Measurements from ENCODE around the gene L3MBTL4. TPM values are rescaled to one million over a fixed set of nuclear protein-coding genes. Genes with fewer than 3 reads are reported as not detected.

Gene L3MBTL4
- total RNA-seq, 4 donors from 2014 or later, result 0.40 to 3.8 (median 0.76) TPM

DNA sequence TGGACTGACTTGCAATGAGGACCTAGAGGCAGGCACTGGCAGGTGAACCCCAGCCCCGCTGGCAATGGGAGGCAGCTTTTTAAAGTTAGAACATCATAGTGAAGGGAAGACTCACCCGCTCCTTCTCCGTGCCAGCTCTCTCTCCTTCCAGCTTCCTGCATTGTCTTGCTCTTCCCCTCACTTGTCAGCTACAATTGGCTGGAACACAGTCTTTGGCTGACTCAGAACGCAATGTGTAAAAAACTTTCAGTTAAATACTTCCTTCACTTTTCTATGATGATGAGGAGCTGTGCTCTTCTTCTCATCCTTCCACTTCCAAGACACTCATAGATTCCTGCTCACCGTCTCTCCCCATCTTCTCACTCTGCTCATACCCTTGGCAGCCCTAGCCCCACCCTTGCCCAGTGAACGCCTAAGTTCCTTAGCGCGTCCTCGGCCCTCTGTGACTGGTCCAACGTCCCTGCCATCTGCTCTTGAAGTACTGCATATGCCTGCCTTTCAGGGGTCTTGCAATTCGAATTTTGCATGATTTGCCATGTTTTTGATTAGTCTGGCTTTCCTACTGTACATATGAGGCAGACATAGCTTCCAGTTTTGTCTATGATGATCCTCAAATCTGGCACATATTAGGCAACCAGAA is 401.4 kb downstream of the L3MBTL4 start:
- Histone ChIP-seq H3K36me3 (no peaks in the 10 kb centered on the region), H3K4me3 (no peak overlapping the region), H3K9me3 (no peaks in the 10 kb centered on the region), H3K27ac (no peak overlapping the region), H3K27me3 (no peaks in the 10 kb centered on the region), H3K4me1 (no peaks in the 10 kb centered on the region)
- DNase-seq (no peak), ATAC-seq (no peak)
- in situ Hi-C loops (cut with MboI; ENCODE audit: low sequenced_read_pairs in 4 of 4), result no loop called here
- intact Hi-C loops (cut with DNase I; ENCODE audit: low total_unique reads), result no loop called here
- TF ChIP-seq POLR2A (IDR thresholded peaks at IDR 0.05), result no peak
- TF ChIP-seq, protein P1, sequence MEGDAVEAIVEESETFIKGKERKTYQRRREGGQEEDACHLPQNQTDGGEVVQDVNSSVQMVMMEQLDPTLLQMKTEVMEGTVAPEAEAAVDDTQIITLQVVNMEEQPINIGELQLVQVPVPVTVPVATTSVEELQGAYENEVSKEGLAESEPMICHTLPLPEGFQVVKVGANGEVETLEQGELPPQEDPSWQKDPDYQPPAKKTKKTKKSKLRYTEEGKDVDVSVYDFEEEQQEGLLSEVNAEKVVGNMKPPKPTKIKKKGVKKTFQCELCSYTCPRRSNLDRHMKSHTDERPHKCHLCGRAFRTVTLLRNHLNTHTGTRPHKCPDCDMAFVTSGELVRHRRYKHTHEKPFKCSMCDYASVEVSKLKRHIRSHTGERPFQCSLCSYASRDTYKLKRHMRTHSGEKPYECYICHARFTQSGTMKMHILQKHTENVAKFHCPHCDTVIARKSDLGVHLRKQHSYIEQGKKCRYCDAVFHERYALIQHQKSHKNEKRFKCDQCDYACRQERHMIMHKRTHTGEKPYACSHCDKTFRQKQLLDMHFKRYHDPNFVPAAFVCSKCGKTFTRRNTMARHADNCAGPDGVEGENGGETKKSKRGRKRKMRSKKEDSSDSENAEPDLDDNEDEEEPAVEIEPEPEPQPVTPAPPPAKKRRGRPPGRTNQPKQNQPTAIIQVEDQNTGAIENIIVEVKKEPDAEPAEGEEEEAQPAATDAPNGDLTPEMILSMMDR (IDR thresholded peaks at IDR 0.05 in 4 of 5, conservative IDR thresholded peaks at IDR 0.05 in 1 of 5), result no peak

DNA sequence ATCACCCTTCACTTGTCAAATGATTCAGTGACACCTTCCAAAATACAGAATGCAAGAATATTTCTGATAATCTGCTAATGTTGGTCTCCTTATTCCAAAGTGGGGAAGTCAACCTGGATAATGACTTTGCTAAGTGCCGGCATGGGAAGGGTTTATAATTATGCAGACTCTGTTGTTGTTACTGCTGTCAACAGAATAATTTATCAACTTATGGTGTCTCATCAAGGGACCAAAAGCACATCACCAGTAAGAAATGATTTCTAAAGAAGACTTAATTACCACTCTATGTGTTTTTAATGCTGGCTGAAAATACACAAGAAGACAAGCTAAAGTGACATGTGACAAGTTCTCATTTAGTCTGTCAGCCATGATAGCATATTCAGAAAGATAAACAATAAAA is 403.8 kb downstream of the L3MBTL4 start:
- no peaks in the 10 kb centered on the region for H3K9me3 ChIP-seq
- no peak overlapping the region for H3K27ac ChIP-seq
- no peaks in the 10 kb centered on the region for H3K4me1 ChIP-seq
- no peaks in the 10 kb centered on the region for H3K36me3 ChIP-seq
- intact Hi-C loops (cut with DNase I; ENCODE audit: low total_unique reads), result no loop called here
- ATAC-seq (no peak), DNase-seq (no peak)
- TF ChIP-seq POLR2A (IDR thresholded peaks at IDR 0.05), result no peak
- TF ChIP-seq, protein P1 (IDR thresholded peaks at IDR 0.05 in 4 of 5, conservative IDR thresholded peaks at IDR 0.05 in 1 of 5), result no peak
- H3K27me3 ChIP-seq, result no peaks in the 10 kb centered on the region
- H3K4me3 ChIP-seq, result no peak overlapping the region
- in situ Hi-C loops (cut with MboI; ENCODE audit: low sequenced_read_pairs in 4 of 4), result no loop called here

DNA sequence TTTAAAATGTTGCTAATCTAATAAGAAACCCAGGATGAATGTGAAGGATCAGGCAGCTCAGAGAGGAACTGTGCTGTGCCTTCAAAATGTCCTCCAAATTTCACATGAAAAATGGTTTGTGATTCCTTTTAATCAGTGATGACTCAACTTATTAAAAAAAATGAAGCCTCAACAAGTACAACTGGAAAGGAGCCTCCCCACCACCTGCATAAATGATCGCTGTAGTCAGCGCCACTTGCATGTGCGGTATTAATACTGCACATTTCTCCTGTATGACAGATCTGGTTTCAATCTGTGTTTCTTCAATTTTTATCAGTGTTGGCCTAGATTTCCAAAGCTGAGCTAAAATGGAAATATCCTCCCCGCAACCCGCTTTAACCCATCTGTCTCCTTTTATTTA is 404.4 kb downstream of the L3MBTL4 start:
- no peak overlapping the region for H3K27ac ChIP-seq
- H3K27me3 ChIP-seq, result no peaks in the 10 kb centered on the region
- in situ Hi-C loops (cut with MboI; ENCODE audit: low sequenced_read_pairs in 4 of 4) (no loop called here), intact Hi-C loops (cut with DNase I; ENCODE audit: low total_unique reads) (no loop called here)
- no peaks in the 10 kb centered on the region for H3K36me3 ChIP-seq
- no peaks in the 10 kb centered on the region for H3K9me3 ChIP-seq
- no peak for ATAC-seq
- no peak for TF ChIP-seq POLR2A (IDR thresholded peaks at IDR 0.05)
- TF ChIP-seq, protein P1 (IDR thresholded peaks at IDR 0.05 in 4 of 5, conservative IDR thresholded peaks at IDR 0.05 in 1 of 5), result no peak
- no peak for DNase-seq
- H3K4me1 ChIP-seq, result no peaks in the 10 kb centered on the region
- no peak overlapping the region for H3K4me3 ChIP-seq

DNA sequence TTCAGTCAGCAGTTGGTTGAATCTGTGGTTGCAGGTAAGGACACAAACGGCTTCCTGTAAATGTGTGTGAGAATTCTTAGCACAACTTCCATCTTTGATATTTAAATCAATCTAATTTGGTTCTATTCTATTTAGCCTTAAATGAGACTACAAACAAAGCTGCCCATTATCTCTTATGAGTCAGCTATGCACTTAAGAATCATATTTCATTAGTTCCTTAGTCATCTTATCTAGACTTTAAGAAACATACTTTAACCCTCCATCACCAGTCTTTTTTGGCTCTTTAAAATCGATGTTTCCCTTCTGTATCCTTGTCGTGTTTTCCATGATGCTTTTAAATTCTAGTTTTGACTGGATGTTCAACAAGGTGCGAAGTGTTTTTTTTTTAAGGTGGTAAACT is 405.0 kb downstream of the L3MBTL4 start:
- no peak overlapping the region for H3K27ac ChIP-seq
- in situ Hi-C loops (cut with MboI; ENCODE audit: low sequenced_read_pairs in 4 of 4) (no loop called here), intact Hi-C loops (cut with DNase I; ENCODE audit: low total_unique reads) (no loop called here)
- H3K4me3 ChIP-seq, result no peak overlapping the region
- TF ChIP-seq POLR2A (IDR thresholded peaks at IDR 0.05), result no peak
- TF ChIP-seq, protein P1 (IDR thresholded peaks at IDR 0.05 in 4 of 5, conservative IDR thresholded peaks at IDR 0.05 in 1 of 5), result no peak
- H3K4me1 ChIP-seq, result no peaks in the 10 kb centered on the region
- H3K27me3 ChIP-seq, result no peaks in the 10 kb centered on the region
- DNase-seq, result no peak
- no peaks in the 10 kb centered on the region for H3K36me3 ChIP-seq
- no peaks in the 10 kb centered on the region for H3K9me3 ChIP-seq
- no peak for ATAC-seq

DNA sequence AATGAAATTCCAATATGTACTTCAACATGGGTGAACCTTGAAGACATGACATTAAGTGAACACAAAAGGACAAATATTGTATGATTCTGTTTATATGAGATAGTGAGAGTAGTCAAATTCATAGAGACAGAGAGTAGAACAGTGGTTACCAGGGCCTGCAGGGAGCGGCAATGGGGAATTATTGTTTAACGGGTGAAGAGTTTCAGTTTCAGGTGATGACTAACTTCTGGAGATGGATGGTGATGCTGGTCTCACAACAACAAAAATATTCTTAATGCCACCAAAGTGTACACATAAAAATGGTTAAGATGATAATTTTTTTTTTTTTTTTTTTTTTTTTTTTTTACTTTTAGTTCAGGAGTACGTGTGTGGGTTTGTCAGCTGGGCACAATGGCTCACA is 410.0 kb downstream of the L3MBTL4 start:
- no peak for ATAC-seq
- H3K9me3 ChIP-seq, result no peaks in the 10 kb centered on the region
- no peak overlapping the region for H3K27ac ChIP-seq
- no peak for TF ChIP-seq POLR2A (IDR thresholded peaks at IDR 0.05)
- TF ChIP-seq, protein P1 (IDR thresholded peaks at IDR 0.05 in 4 of 5, conservative IDR thresholded peaks at IDR 0.05 in 1 of 5), result no peak
- no peak for DNase-seq
- intact Hi-C loops (cut with DNase I; ENCODE audit: low total_unique reads) (no loop called here), in situ Hi-C loops (cut with MboI; ENCODE audit: low sequenced_read_pairs in 4 of 4) (no loop called here)
- H3K36me3 ChIP-seq, result no peaks in the 10 kb centered on the region
- H3K27me3 ChIP-seq, result no peaks in the 10 kb centered on the region
- no peak overlapping the region for H3K4me3 ChIP-seq
- no peaks in the 10 kb centered on the region for H3K4me1 ChIP-seq

Data from gastrocnemius medialis (tissue), 4 donors.